IMR-90 (cell line): ENCODE results near the gene GREB1L. TPM values are rescaled to one million over a fixed set of nuclear protein-coding genes. Genes with fewer than 3 reads are reported as not detected.

ENCODE experiments used
- ATAC-seq: fragments of 200-7000 bp; cut with Tn5 transposase; 2 replicates; pipeline ENCODE4 v1.9.1; 2020; ENCODE audit warnings: low read depth, mild to moderate bottlenecking, moderate library complexity
- BruUV-seq: library from RNA; stranded (reverse); fragments of 400-500 nt; replicated peaks from 2 replicates; lab custom pipeline; 2021; lab: Mats Ljungman, UMichigan
- CTCF ChIA-PET: fragments of 300-600 bp; formaldehyde crosslinking; extraction: SDS; loops from one replicate; lab custom pipeline; 2021; ENCODE audit warnings: antibody characterized with exemption; lab: Yijun Ruan, JAX
- POLR2A ChIA-PET: fragments of 300-600 bp; sonication (Branson Sonifier 250); formaldehyde crosslinking; loops from one replicate; lab custom pipeline; 2022; ENCODE audit warnings: antibody characterized with exemption; ENCODE audit not compliant: unreplicated experiment; lab: Charles Lee
- DNase-seq: peaks from one replicate; pipeline ENCODE4 v3.0.0; 2013
- H2AFZ ChIP-seq: replicated peaks from 2 replicates; pipeline ENCODE3; 2013; ENCODE audit warnings: low read length, mild to moderate bottlenecking; ENCODE audit not compliant: poor library complexity
- H2AK5ac ChIP-seq: 2 replicates; pipeline ENCODE4 v1.6.1; 2013; ENCODE audit warnings: low read depth, low read length, inconsistent platforms
- H2AK9ac ChIP-seq: replicated peaks from 2 replicates; pipeline ENCODE3; 2013; ENCODE audit warnings: mild to moderate bottlenecking, low read depth, low read length, moderate library complexity; ENCODE audit not compliant: poor library complexity
- H2BK120ac ChIP-seq: 2 replicates; pipeline ENCODE4 v1.6.1; 2013; ENCODE audit warnings: low read depth, low read length, inconsistent platforms
- H2BK15ac ChIP-seq: 3 replicates; pipeline ENCODE4 v1.6.1; 2013; ENCODE audit warnings: low read depth, low read length, inconsistent platforms
- H2BK20ac ChIP-seq: 2 replicates; pipeline ENCODE4 v1.6.1; 2013; ENCODE audit warnings: low read depth, mild to moderate bottlenecking, inconsistent platforms, low read length, moderate library complexity
- H2BK5ac ChIP-seq: 2 replicates; pipeline ENCODE4 v1.6.1; 2013; ENCODE audit warnings: mild to moderate bottlenecking, low read depth, low read length, inconsistent platforms; ENCODE audit not compliant: poor library complexity, severe bottlenecking
- H3K14ac ChIP-seq: replicated peaks from 2 replicates; pipeline ENCODE4 v1.6.1; 2013; ENCODE audit warnings: low read depth, low read length, inconsistent platforms
- H3K18ac ChIP-seq: 2 replicates; pipeline ENCODE4 v1.6.1; 2013; ENCODE audit warnings: low read depth, low read length, control low read depth
- H3K23ac ChIP-seq: 2 replicates; pipeline ENCODE4 v1.6.1; 2013; ENCODE audit warnings: low read depth, low read length, inconsistent platforms
- H3K27ac ChIP-seq: 2 replicates; pipeline ENCODE4 v1.5.1; 2013; ENCODE audit warnings: mild to moderate bottlenecking, control low read depth, low read length; ENCODE audit not compliant: insufficient read depth
- H3K27me3 ChIP-seq: 2 replicates; pipeline ENCODE4 v1.6.1; 2013; ENCODE audit warnings: low read length; ENCODE audit not compliant: control insufficient read depth, insufficient read depth
- H3K36me3 ChIP-seq: 2 replicates; pipeline ENCODE4 v1.6.1; 2013; ENCODE audit warnings: low read length, mixed read lengths; ENCODE audit not compliant: control insufficient read depth, insufficient read depth
- H3K4ac ChIP-seq: 2 replicates; pipeline ENCODE4 v1.6.1; 2013; ENCODE audit warnings: low read depth, low read length, inconsistent platforms
- H3K4me1 ChIP-seq: 2 replicates; pipeline ENCODE4 v1.6.1; 2013; ENCODE audit warnings: low read length, mixed read lengths; ENCODE audit not compliant: control insufficient read depth, insufficient read depth
- H3K4me2 ChIP-seq: 2 replicates; pipeline ENCODE4 v1.6.1; 2013; ENCODE audit warnings: low read depth, mild to moderate bottlenecking, control low read depth, low read length, moderate library complexity
- H3K4me3 ChIP-seq: 2 replicates; pipeline ENCODE4 v1.5.1; 2013; ENCODE audit warnings: low read depth, mild to moderate bottlenecking, control low read depth, low read length, moderate library complexity; ENCODE audit not compliant: insufficient read depth
- H3K56ac ChIP-seq: 2 replicates; pipeline ENCODE4 v1.6.1; 2013; ENCODE audit warnings: low read length, inconsistent platforms; ENCODE audit not compliant: insufficient read depth; ENCODE audit errors: extremely low read depth
- H3K79me1 ChIP-seq, 2 experiments: 2 replicates each; pipeline ENCODE4 v1.6.1; 2013; ENCODE audit warnings: low read length in 2 of 2, inconsistent platforms in 1 of 2, low read depth in 1 of 2
- H3K9ac ChIP-seq: 2 replicates; pipeline ENCODE4 v1.6.1; 2013; ENCODE audit warnings: low read depth, low read length, control low read depth
- H3K9me1 ChIP-seq: 2 replicates; pipeline ENCODE4 v1.6.1; 2013; ENCODE audit warnings: low read length, inconsistent platforms; ENCODE audit not compliant: insufficient read depth
- H3K9me3 ChIP-seq: 2 replicates; pipeline ENCODE4 v1.6.1; 2013; ENCODE audit warnings: low read length; ENCODE audit not compliant: control insufficient read depth, insufficient read depth
- H4K20me1 ChIP-seq: 2 replicates; pipeline ENCODE4 v1.6.1; 2013; ENCODE audit warnings: low read length, inconsistent platforms; ENCODE audit not compliant: insufficient read depth
- H4K5ac ChIP-seq: 2 replicates; pipeline ENCODE4 v1.6.1; 2013; ENCODE audit warnings: mild to moderate bottlenecking, low read depth, low read length, control low read depth
- H4K8ac ChIP-seq, 2 experiments: 2 replicates each; pipeline ENCODE4 v1.6.1; 2013; ENCODE audit warnings: low read depth in 2 of 2, low read length in 2 of 2, control low read depth in 1 of 2, inconsistent platforms in 1 of 2
- H4K91ac ChIP-seq: 2 replicates; pipeline ENCODE4 v1.6.1; 2013; ENCODE audit warnings: low read depth, low read length, inconsistent platforms; ENCODE audit not compliant: insufficient read depth
- MAFK ChIP-seq: IDR thresholded peaks from 2 replicates; pipeline ENCODE4 v1.6.1; 2012; ENCODE audit warnings: low read depth, low read length, improper control_type of control experiment
- MAZ ChIP-seq: IDR thresholded peaks from 2 replicates; pipeline ENCODE4 v1.6.1; 2012; ENCODE audit warnings: low read depth, mild to moderate bottlenecking, low read length, improper control_type of control experiment, moderate library complexity, borderline replicate concordance
- NFE2L2 ChIP-seq: fragments of 150-350 bp; IDR thresholded peaks from 2 replicates; pipeline ENCODE4 v1.6.1; 2016; ENCODE audit warnings: low read depth, mild to moderate bottlenecking, low read length
- RFX5 ChIP-seq: IDR thresholded peaks from 2 replicates; pipeline ENCODE4 v1.8.0; 2012; ENCODE audit warnings: low read depth, mild to moderate bottlenecking, low read length, moderate library complexity
- WGBS, 2 experiments: methylation state at CpG; one replicate each; pipeline versions ENCODE4 v1.1.5 to v1.1.7; 2013; ENCODE audit warnings: missing lambda C conversion rate in 2 of 2; ENCODE audit not compliant: insufficient read length in 1 of 2; ENCODE audit errors: extremely low coverage in 2 of 2; 5-methylcytosine and 5-hydroxymethylcytosine counted together
- dilution Hi-C: fragments of 300-500 bp; cut with HindIII; formaldehyde crosslinking; loops from one replicate; pipeline ENCODE4 v1.14.3; 2018; ENCODE audit warnings: low sequenced_read_pairs; ENCODE audit not compliant: unreplicated experiment
- in situ Hi-C: fragments of 300-500 bp; cut with MboI; formaldehyde crosslinking; loops from 3 replicates; pipeline ENCODE4 v1.14.3; 2019; ENCODE audit warnings: low sequenced_read_pairs, inconsistent platforms, mixed read lengths
- intact Hi-C: fragments of 100-400 bp; cut with micrococcal nuclease; formaldehyde crosslinking; loops from 2 replicates; pipeline ENCODE4 v1.10.0; 2022
- polyA plus RNA-seq, 3 experiments: library from polyadenylated mRNA; depleted of rRNA; stranded (reverse); fragments of >200 nt; gene quantifications; 2 replicates each; pipeline ENCODE4 v1.2.3, GENCODE V29; 2012; ENCODE audit warnings: low replicate concordance in 1 of 3
- total RNA-seq: library from RNA; depleted of rRNA; stranded (reverse); fragments of >200 nt; gene quantifications from 2 replicates; pipeline ENCODE4 v1.2.3, GENCODE V29; 2012

Gene GREB1L
- total and polyA plus RNA-seq, 2 of the 4 experiments (the other 2 are of a cell fraction), result under 0.01 to 0.02 TPM

- no peaks in the 10 kb centered on the region for H3K79me1 ChIP-seq
- no peak overlapping the region for H2AFZ ChIP-seq
- H3K4me1 ChIP-seq, result no peaks in the 10 kb centered on the region
- H2BK5ac ChIP-seq, result no peak overlapping the region
- no peak overlapping the region for H3K18ac ChIP-seq
- no peak overlapping the region for H2AK5ac ChIP-seq
- POLR2A ChIA-PET, result no interaction called here
- H3K9me1 ChIP-seq, result no peaks in the 10 kb centered on the region
- no peak overlapping the region for H3K23ac ChIP-seq
- ATAC-seq (no peak), DNase-seq (no peak)
- no peak overlapping the region for H3K9ac ChIP-seq
- no peak overlapping the region for H2BK15ac ChIP-seq
- H4K5ac ChIP-seq, result no peak overlapping the region
- H3K9me3 ChIP-seq, result no peaks in the 10 kb centered on the region
- WGBS, 2 experiments, result no CpG with 5 or more reads among the region's 2 CpGs
- H4K8ac ChIP-seq, result no peak overlapping the region
- H2BK120ac ChIP-seq, result no peak overlapping the region
- dilution Hi-C loops (no loop called here), in situ Hi-C loops (no loop called here), intact Hi-C loops (no loop called here)
- CTCF ChIA-PET, result no interaction called here
- H2BK20ac ChIP-seq, result no peak overlapping the region
- no peak overlapping the region for H2AK9ac ChIP-seq
- no peaks in the 10 kb centered on the region for H4K20me1 ChIP-seq
- H3K4me3 ChIP-seq, result no peak overlapping the region
- H3K4ac ChIP-seq, result no peak overlapping the region
- TF ChIP-seq NFE2L2 (no peak), MAFK (peak; percentile 98), MAZ (no peak), RFX5 (no peak)
- H3K27ac ChIP-seq, result no peak overlapping the region
- H3K36me3 ChIP-seq, result no peaks in the 10 kb centered on the region
- BruUV-seq, result no TSS peak
- H3K14ac ChIP-seq, result no peak overlapping the region
- peaks cover 6% of the 10 kb centered on the region; the same call in 1 of the 2 replicates for H3K27me3 ChIP-seq
- no peak overlapping the region for H3K56ac ChIP-seq
- no peak overlapping the region for H4K91ac ChIP-seq
- H3K4me2 ChIP-seq, result no peak overlapping the region
Observed at GRCh38 chr18:21262979-21263378, 20.9 kb downstream of the GREB1L start.
